K562 (cell line): Measurements from ENCODE around the gene SCFD2. TPM values are rescaled to one million over a fixed set of nuclear protein-coding genes. Genes with fewer than 3 reads are reported as not detected.

Experiments
- ATAC-seq: fragments of 200-7000 bp; cut with Tn5 transposase; 3 replicates; pipeline ENCODE4 v1.9.1; 2020; ENCODE audit warnings: moderate library complexity
- BruUV-seq: library from RNA; stranded (reverse); fragments of 400-500 nt; replicated peaks from 2 replicates; lab custom pipeline; 2021; lab: Mats Ljungman, UMichigan
- CTCF ChIA-PET: fragments of 300-600 bp; formaldehyde crosslinking; extraction: SDS; loops from one replicate; lab custom pipeline; 2021; ENCODE audit warnings: low intra/inter-chr PET ratio; lab: Yijun Ruan, JAX
- POLR2A ChIA-PET: fragments of 300-600, 350-650 bp; sonication (Branson Sonifier 250); formaldehyde crosslinking; extraction: SDS; loops from one replicate; lab custom pipeline; 2021; ENCODE audit warnings: antibody characterized with exemption, inconsistent platforms; lab: Yijun Ruan, JAX
- DNase-seq, 4 experiments: peaks; one replicate each; pipeline versions ENCODE4 v3.0.0 to v3.0.0-alpha.2; 2011 to 2018; ENCODE audit warnings: low spot score in 3 of 4, mixed read lengths in 3 of 4; ENCODE audit errors: extremely low read depth in 1 of 4
- FAIRE-seq: peaks from 2 replicates; lab custom pipeline; 2011; peaks lifted over from hg19 to GRCh38; lab: Jason Lieb, UNC
- H2AFZ ChIP-seq: 2 replicates; pipeline ENCODE4 v1.6.0; 2011; ENCODE audit warnings: low read depth, low read length, control low read depth, inconsistent platforms
- H3K27ac ChIP-seq: fragments of 200-600 bp; 3 replicates; pipeline ENCODE4 v1.8.0; 2011; ENCODE audit warnings: low read depth, mild to moderate bottlenecking, control low read depth, inconsistent platforms, low read length, moderate library complexity, mixed read lengths; ENCODE audit errors: extremely low read depth
- H3K27me3 ChIP-seq, 2 experiments: fragments of 300-600 bp in 1 of 2; 2 replicates in 1 of 2; 3 replicates in 1 of 2; pipeline versions ENCODE4 v1.6.0 to v1.8.0; 2011; ENCODE audit warnings: inconsistent platforms in 2 of 2, low read length in 2 of 2, mild to moderate bottlenecking in 1 of 2, mixed read lengths in 1 of 2, moderate library complexity in 1 of 2; ENCODE audit not compliant: control insufficient read depth in 2 of 2, insufficient read depth in 2 of 2
- H3K36me3 ChIP-seq: fragments of 300-600 bp; 3 replicates; pipeline ENCODE4 v1.8.0; 2011; ENCODE audit warnings: mild to moderate bottlenecking, low read length, inconsistent platforms; ENCODE audit not compliant: control insufficient read depth, insufficient read depth
- H3K4me1 ChIP-seq, 2 experiments: fragments of 200-600 bp in 1 of 2; replicated peaks in 1 of 2; 2 replicates in 1 of 2; 3 replicates in 1 of 2; pipeline versions ENCODE4 v1.5.1 to v1.8.0; 2011; ENCODE audit warnings: inconsistent platforms in 2 of 2, low read length in 2 of 2, mild to moderate bottlenecking in 1 of 2, mixed read lengths in 1 of 2, moderate library complexity in 1 of 2; ENCODE audit not compliant: control insufficient read depth in 2 of 2, insufficient read depth in 2 of 2
- H3K4me2 ChIP-seq: 2 replicates; pipeline ENCODE4 v1.6.1; 2011; ENCODE audit warnings: low read length, control low read depth, inconsistent platforms, mixed read lengths; ENCODE audit not compliant: insufficient read depth
- H3K4me3 ChIP-seq: fragments of 200-600 bp; sonication (generic), shearing (Covaris generic); 2 replicates; pipeline ENCODE4 v1.5.1; 2016; ENCODE audit warnings: control low read depth, inconsistent platforms
- H3K79me2 ChIP-seq: fragments of 200-600 bp; 3 replicates; pipeline ENCODE4 v1.8.0; 2011; ENCODE audit warnings: low read length, inconsistent platforms; ENCODE audit not compliant: control insufficient read depth, insufficient read depth
- H3K9ac ChIP-seq, 2 experiments: 2 replicates each; pipeline versions ENCODE4 v1.6.0 to v1.6.1; 2011; ENCODE audit warnings: low read depth in 2 of 2, low read length in 2 of 2, control low read depth in 1 of 2, inconsistent platforms in 1 of 2, mild to moderate bottlenecking in 1 of 2, mixed read lengths in 1 of 2; ENCODE audit not compliant: insufficient read depth in 1 of 2
- H3K9me1 ChIP-seq: one replicate; pipeline ENCODE4 v1.6.0; 2011; ENCODE audit warnings: inconsistent platforms, mild to moderate bottlenecking, low read length, moderate library complexity; ENCODE audit not compliant: control insufficient read depth, insufficient read depth
- H3K9me3 ChIP-seq: replicated peaks from 2 replicates; pipeline ENCODE4 v1.5.1; 2011; ENCODE audit warnings: low read depth, low read length, inconsistent platforms; ENCODE audit not compliant: control insufficient read depth, insufficient read depth
- H4K20me1 ChIP-seq: replicated peaks from 2 replicates; pipeline ENCODE4 v1.6.1; 2011; ENCODE audit warnings: low read length, inconsistent platforms, mixed read lengths; ENCODE audit not compliant: control insufficient read depth, insufficient read depth
- CBX3 ChIP-seq, 2 experiments: IDR thresholded peaks; 1 replicate in 1 of 2; 2 replicates in 1 of 2; pipeline ENCODE4 v1.6.1; 2012; ENCODE audit warnings: inconsistent platforms in 2 of 2, low read length in 2 of 2, borderline replicate concordance in 1 of 2, control low read depth in 1 of 2
- RBM25 ChIP-seq: fragments of 200-400 bp; formaldehyde crosslinking; IDR thresholded peaks from 2 replicates; pipeline ENCODE4 v1.6.1; 2018; ENCODE audit warnings: low read length, low read depth, moderate library complexity; ENCODE audit not compliant: severe bottlenecking
- SP1 ChIP-seq: sonication (generic); formaldehyde crosslinking; IDR thresholded peaks from 2 replicates; pipeline ENCODE4 v1.8.1; 2022; ENCODE audit warnings: mild to moderate bottlenecking, missing genetic modification reagents
- TCFL5 ChIP-seq: fragments of 250-450 bp; sonication (Bioruptor Pico); conservative IDR thresholded peaks from 2 replicates; pipeline ENCODE4 v1.6.1; 2021; ENCODE audit warnings: mild to moderate bottlenecking, moderate library complexity, matching md5 sums
- ZNF217 ChIP-seq: sonication (generic); formaldehyde crosslinking; IDR thresholded peaks from 2 replicates; pipeline ENCODE4 v1.8.0; 2022; ENCODE audit warnings: mild to moderate bottlenecking, missing genetic modification reagents
- WGBS: fragments of 100-300 bp; shearing (Covaris generic); methylation state at CpG from one replicate; pipeline ENCODE4 v1.1.6; 2016; ENCODE audit warnings: low coverage, mixed read lengths; ENCODE audit not compliant: insufficient coverage; ENCODE audit errors: missing lambda C conversion rate; 5-methylcytosine and 5-hydroxymethylcytosine counted together
- in situ Hi-C: fragments of 300-500 bp; cut with MboI; formaldehyde crosslinking; loops from 4 replicates; pipeline ENCODE4 v1.15.0; 2018; ENCODE audit warnings: inconsistent platforms, mixed read lengths
- intact Hi-C: fragments of 100-400 bp; cut with micrococcal nuclease; formaldehyde crosslinking; loops from 2 replicates; pipeline ENCODE4 v1.14.2; 2022
- polyA plus RNA-seq, 8 experiments: library from polyadenylated mRNA; depleted of rRNA in 4 of 8; stranded (reverse) in 5 of 8; unstranded in 3 of 8; fragments of >200 nt; fragmentation: Nextera tagmentation in 2 of 8; fragmentation: Illumina TruSeq in 1 of 8; extraction: Ambion mirVana in 2 of 8; extraction: Trizol in 1 of 8; gene quantifications; 2 replicates each; pipeline versions ENCODE4 v1.2.1 to v1.2.3, GENCODE V29; 2011 to 2014; ENCODE audit warnings: inconsistent platforms in 1 of 8, missing spikeins in 1 of 8
- total RNA-seq, 7 experiments: library from RNA; depleted of rRNA in 6 of 7; stranded (reverse); fragments of >200 nt in 6 of 7; fragmentation: Illumina TruSeq in 2 of 7; extraction: Trizol in 2 of 7; gene quantifications; 2 replicates each; pipeline versions ENCODE4 v1.2.1 to v1.2.3, GENCODE V29; 2011 to 2021; ENCODE audit warnings: low replicate concordance in 1 of 7

SCFD2 gene
- total and polyA plus RNA-seq, 9 of the 15 experiments (the other 6 are each of a cell fraction or from before 2014, with no cell fraction given): 5.7 to 30.3 (median 22.8) TPM

- TF ChIP-seq SP1 (CRISPR knock-in tag) (no peak), RBM25 (no peak), ZNF217 (CRISPR knock-in tag) (no peak), TCFL5 (no peak)
These were observed 354.5 kb downstream of the SCFD2 start (continued) for GRCh38 chr4:53011259-53011905.

- no TSS peak for BruUV-seq
- Histone ChIP-seq H3K79me2 (no peaks in the 10 kb centered on the region), H2AFZ (no peak overlapping the region), H3K27ac (no peak overlapping the region), H3K9ac (no peak overlapping the region), H4K20me1 (no peaks in the 10 kb centered on the region), H3K36me3 (no peaks in the 10 kb centered on the region), H3K9me3 (no peaks in the 10 kb centered on the region), H3K4me3 (no peak overlapping the region), H3K4me2 (no peak overlapping the region), H3K9me1 (no peaks in the 10 kb centered on the region), H3K27me3 (no peaks in the 10 kb centered on the region), H3K4me1 (no peaks in the 10 kb centered on the region)
- ChIA-PET POLR2A (no interaction called here), CTCF (no interaction called here)
- TF ChIP-seq CBX3 (IDR thresholded peaks at IDR 0.05; ENCODE audit: borderline replicate concordance in 1 of 2, low read length in 2 of 2): no peak
- in situ Hi-C loops: loop anchor here (25.0 kb wide), 1 partner anchor 802 kb away; no protein-coding TSS in a partner anchor
- 38% methylated on average over 5 of the region's 5 CpGs for WGBS
- ATAC-seq (no peak), DNase-seq (no peak), FAIRE-seq (no peak)
- intact Hi-C loops: loop anchor here (10.0 kb wide), 3 partner anchors 484 to 894 kb away; no protein-coding TSS in a partner anchor
These were observed 355.5 kb downstream of the SCFD2 start for GRCh38 chr4:53010318-53010717.
